Erythroblast (primary cell): ENCODE measurements around the gene BFSP2.
A peak's percentile ranks its signal among the peaks of the same experiment; 100 is the strongest.

ENCODE experiments used
- DNase-seq, 2 experiments: peaks; one replicate each; lab custom pipeline; 2025; lab: John Stamatoyannopoulos, UW
- GATA1 ChIP-seq: IDR thresholded peaks from 2 replicates; pipeline ENCODE4 v1.6.1; 2011; ENCODE audit warnings: low read depth, mild to moderate bottlenecking, control low read depth, low read length, moderate library complexity
- POLR2A ChIP-seq: IDR thresholded peaks from 2 replicates; pipeline ENCODE4 v1.6.1; 2011; ENCODE audit warnings: mild to moderate bottlenecking, low read length

Gene BFSP2

DNA sequence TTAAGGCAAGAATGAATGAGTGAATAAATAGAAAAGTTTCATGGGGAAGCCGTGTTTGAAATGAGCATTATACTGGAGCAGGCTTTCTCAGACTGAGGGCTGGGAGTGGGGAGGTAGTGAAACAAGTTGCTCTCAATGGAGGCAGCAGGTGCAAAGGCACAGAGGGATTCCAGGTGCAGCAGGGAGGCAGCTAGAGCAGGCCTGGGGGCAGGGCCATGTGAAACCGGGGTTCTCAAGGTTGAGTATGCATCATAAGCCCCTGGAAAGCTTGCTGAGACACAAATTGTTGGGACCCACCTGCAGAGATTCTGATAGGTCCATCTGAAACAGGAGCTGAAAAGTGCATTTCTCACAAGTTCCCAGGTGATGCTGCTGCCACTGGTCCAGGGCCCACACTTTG is 45.3 kb downstream of the BFSP2 start:
- no peak for TF ChIP-seq GATA1
- TF ChIP-seq POLR2A: no peak
- no peak for DNase-seq

DNA sequence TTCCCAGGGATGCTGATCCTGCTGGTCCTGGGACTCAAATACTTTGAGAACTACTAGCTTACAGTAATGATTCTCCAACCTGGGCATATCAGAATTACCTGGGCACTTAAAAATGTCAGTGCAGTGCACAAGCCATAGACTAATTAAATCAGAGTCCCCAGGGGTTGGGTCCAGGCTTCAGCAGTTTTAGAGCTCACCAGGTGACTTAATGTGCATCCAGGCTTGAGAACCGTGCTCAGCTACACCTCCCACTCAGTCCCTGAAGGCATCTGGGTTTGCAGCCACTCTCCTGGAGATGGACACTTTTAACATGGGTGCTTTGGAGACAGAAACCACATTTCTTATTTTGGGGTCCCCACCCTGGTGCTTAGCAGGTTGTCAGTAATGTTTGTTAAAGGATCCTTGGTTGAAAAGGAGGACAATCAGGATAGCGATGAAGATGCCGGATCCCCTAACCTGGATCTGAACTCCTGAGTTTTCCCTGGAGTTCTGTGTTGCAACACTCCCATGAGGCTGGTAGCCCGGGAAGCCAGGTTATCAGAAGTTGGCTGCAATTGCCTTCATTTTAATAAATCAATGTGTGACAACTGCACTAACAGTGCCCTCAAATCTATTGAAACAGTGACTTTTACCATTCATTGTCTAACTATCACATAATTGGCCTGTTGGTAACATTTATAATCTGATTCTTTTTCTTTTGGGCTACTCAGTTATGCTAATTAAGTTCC is 48.1 kb downstream of the BFSP2 start:
- no peak for DNase-seq

DNA sequence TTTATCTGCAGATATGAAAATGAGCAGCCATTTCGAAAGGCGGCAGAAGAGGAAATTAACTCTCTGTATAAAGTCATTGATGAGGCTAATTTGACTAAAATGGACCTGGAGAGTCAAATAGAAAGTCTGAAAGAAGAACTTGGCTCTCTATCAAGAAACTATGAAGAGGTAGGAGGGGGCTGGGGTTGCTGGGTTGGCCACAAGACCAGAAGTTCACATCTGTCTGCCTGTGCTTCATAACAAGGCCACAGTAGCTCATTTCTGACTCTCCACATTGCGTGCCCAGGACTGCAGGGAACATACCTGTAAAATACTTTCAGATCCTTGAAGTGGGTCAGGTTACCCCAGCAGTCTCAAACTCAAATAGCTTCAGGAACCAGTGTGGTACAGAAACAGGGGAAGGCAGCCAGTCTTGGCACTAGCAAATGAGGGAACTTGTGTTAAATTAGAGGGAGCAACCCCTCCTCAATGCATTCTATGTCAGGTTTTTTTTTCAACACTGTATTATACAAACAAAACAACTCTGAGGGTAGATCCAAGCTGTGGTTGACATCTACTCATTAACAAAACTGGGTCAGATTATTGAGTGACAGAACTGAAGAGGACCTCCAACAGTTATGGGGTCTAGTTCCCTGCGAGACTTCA is 48.7 kb downstream of the BFSP2 start:
- TF ChIP-seq GATA1 (no peak), POLR2A (no peak)
- no peak for DNase-seq

More for the DNA sequence above, 48.1 kb downstream of the BFSP2 start:
- TF ChIP-seq POLR2A (no peak), GATA1 (no peak)

DNA sequence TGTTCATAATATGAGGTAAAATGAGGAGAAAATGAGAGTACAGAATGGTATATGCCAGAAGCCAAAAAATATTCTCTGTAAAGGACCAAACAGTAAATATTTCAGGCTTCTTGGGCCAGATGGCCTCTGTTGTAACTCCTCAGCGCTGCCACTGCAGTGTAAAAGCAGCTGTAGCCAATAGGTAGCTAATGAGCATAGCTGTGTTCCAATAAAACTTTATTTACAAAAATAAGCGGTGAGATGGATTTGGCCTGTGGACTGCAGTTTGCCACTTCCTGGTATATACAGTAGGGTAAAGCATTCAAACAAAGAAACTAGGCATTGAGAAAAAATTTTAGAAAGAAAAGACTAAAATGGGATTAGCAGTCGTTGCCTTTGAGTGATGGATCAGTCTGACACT is 51.5 kb downstream of the BFSP2 start:
- TF ChIP-seq POLR2A (no peak), GATA1 (no peak)

DNA sequence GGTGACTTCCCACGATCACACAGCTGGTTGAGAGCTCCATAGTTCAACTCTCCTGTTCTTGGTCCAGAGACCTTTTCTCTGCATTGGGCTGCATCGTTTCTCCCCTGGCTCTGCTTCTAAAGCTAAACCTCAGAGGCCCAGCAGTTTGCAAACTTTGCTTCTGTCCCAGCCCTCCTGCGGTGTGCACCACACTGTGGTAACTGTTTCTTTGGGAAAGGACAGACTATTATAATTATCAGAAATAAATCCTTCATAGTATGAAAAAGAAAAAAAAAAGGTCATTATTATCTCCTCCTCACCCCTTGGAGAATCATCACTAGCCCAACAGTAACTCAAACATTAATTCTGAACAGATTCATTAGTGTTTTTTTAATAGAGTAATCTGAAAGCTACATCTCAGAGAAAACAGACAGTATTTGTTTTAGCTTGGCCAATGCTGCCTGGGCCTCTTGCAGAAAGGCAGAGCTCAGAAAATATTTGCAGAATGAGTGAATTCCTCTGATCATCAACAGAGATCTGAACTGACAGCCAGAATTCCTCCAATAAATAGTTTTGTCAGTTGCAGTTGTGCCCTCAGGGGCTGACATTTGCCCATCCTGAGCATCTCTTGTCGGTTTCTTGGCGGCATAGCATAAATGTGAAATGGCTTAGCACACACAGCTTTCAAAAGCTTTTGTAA is 52.9 kb downstream of the BFSP2 start:
- no peak for TF ChIP-seq POLR2A
- no peak for TF ChIP-seq GATA1
- DNase-seq: no peak

More for the DNA sequence above, 51.5 kb downstream of the BFSP2 start:
- no peak for DNase-seq

DNA sequence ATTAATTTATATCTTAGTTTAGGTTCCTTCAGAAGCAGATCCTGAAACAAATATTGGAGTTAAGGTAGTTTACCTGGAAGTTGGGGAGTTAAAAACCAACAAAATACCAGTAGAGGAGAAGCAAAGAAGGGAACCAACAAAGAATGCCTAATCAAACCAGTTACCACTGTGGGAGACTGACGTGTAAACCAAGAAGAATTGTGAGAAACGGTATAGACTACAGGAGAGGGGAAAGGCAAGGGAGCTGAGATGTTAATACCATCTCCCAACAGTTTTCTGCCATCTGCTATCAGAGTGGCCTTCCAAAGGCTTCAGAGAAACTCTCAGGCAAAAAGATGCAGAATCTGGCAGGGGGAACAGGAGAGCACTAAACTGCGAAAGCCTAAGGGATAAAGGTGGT is 53.5 kb downstream of the BFSP2 start:
- DNase-seq: no peak
- no peak for TF ChIP-seq GATA1
- TF ChIP-seq POLR2A: no peak

DNA sequence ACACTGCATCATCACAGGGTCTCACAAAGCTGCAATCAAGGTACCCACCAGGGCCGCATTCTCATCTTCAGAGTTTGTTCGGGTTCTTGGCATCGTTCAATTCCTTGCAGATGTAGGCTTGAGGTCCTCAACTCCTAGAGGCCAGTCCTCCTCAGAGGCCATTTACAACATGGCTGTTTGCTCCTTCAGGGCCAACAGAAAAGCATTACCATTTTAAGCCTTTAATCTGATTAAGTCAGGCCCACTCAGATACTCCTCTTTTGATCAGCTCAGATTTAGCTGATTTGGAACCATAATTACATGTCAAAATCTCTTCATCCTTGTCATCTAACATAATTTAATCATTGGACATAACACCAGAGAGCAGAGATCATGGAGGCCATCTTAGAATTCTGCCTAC is 55.4 kb downstream of the BFSP2 start:
- TF ChIP-seq POLR2A (no peak), GATA1 (no peak)
- no peak for DNase-seq

DNA sequence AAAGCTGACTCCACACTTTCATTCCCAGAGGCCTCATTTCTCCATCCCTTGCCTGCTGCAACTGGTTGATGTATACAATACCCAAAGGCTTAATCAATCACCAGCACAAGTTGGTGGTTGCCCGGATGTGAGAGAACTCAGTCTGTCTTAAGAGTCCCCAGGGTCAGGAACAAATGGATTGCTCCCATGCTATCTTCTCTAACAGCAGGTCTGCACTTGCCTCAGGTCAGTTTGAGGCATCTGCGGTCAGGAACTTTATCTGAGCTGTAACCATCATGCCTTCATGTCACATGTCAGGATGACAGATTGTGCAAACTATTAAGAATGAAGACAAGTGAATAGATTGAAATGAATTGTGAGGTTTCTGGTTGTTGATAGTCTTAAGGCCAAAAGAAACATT is 56.1 kb downstream of the BFSP2 start:
- no peak for TF ChIP-seq GATA1
- TF ChIP-seq POLR2A: no peak
- peak in 1 of 2 experiments; percentile 9 for DNase-seq

DNA sequence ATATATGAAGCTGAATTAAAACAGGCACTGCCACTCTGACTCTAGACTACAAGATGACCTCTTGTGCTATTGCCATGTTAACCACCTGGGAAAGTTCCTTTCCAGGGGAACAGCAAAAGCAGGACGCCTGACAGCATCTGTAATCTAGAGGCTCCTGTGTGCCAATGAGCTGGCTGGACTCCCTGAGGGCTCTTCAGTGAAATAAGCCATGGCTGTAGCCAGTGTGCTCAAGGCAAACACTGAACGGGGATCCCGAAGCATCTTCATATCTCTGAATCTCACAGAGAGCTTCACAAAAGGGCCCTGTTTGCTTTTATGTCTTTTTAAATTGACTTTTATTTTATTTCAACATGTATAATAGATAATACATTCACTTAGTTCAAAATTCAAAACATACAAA is 57.2 kb downstream of the BFSP2 start:
- no peak for DNase-seq
- TF ChIP-seq GATA1 (no peak), POLR2A (no peak)

DNA sequence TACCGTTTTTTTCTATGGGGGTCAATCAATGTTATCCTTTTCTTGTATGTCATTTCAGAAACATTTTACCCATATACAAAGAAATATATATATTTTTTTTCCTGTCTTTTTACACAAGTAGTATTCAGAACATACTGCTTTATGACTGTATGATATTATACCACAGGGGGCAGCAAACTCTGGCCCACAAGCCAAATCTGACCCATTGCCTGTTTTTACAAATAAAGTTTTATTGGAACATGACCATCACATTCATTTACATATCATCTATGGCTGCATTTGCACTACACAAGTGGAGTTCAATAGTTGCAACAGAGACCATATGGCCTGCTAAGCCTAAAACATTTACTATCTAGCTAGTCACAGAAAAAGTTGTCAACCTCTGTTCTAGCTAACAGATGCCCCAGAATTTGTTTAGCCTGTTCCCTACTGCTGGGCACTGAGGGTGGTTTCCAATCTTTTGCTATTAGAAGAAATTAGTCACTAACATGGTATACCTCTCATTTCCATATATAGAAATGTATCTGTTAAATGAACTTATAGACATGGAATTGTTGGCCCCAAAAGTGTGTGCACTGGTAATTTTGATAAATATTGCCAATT is 57.7 kb downstream of the BFSP2 start:
- peak; percentile 3 to 19 for DNase-seq
- no peak for TF ChIP-seq GATA1
- no peak for TF ChIP-seq POLR2A

DNA sequence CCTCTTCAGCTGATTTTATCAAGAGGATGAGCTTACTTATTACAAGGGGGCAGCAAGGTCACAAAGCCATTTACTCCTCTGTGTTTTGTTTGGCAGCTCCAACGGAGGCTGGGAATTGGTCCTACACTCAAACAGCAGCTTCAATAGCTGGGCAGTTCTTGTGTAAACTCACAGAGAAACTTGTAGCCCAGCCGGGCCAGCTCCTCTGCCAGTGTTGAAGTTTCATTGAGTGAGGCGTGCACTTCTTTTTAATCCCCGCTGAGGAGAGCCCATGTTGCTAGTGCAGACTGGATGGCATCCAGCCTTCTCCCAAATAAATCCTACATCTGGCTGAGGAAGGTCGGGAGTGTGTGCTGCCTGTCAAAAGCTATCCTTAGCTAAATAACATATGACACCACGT is 59.5 kb downstream of the BFSP2 start:
- TF ChIP-seq POLR2A (no peak), GATA1 (no peak)
- DNase-seq: no peak

DNA sequence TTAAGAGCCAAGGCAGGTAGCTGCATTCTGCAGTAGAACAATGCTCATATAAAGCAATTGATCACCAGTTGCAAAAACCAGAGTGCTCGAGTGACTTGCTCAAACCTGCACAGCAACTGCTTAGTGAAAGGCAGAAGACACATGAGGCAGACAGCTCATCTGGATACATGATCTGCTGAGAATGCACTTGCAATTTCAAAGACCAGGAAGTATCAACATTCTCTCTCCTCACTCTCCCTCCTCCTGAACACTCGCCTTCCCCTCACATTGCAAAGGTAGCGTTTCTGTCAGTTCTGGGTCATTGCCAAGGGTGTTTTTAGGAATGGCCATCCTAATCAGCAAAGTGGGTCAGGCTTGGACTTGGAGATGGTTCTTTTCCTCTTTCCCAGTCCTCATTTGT is 61.0 kb downstream of the BFSP2 start:
- no peak for DNase-seq
- TF ChIP-seq POLR2A: no peak
- TF ChIP-seq GATA1: no peak

DNA sequence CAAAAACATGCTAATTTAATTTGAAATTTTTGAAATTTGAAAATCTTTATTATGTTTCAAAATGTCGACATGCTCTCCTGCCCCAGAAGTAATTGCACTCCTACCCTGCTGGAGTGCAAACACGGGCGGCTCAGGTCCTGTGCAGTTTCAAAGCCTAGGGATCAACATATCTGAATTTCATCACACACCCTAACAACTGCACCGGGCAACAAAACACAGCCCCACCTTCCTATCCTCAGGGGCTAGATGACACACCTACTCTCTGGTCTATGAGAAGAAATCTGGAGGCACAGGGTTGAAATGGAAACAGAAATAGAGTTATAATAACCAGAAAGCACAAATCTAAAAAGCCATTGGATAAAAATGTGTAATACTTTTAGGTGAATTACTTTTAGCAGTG is 61.4 kb downstream of the BFSP2 start:
- no peak for DNase-seq
- TF ChIP-seq POLR2A (no peak), GATA1 (no peak)
